HG03103 (cell line): ENCODE results near the gene NECAB3.
"Not testable (repeated sequence)": the region's sequence is repeated elsewhere in the genome, so short reads cannot be mapped to it uniquely, and the experiment has no call there.

Experiments used
- ATAC-seq: cut with Tn5 transposase; IDR thresholded peaks from one replicate; pipeline ENCODE4 v1.9.1; 2021; ENCODE audit warnings: low read depth; ENCODE audit not compliant: unreplicated experiment

Gene NECAB3

GRCh38 chr20:33698966-33699365 is 24.7 kb upstream of the NECAB3 start:
- ATAC-seq: not testable (repeated sequence)

DNA sequence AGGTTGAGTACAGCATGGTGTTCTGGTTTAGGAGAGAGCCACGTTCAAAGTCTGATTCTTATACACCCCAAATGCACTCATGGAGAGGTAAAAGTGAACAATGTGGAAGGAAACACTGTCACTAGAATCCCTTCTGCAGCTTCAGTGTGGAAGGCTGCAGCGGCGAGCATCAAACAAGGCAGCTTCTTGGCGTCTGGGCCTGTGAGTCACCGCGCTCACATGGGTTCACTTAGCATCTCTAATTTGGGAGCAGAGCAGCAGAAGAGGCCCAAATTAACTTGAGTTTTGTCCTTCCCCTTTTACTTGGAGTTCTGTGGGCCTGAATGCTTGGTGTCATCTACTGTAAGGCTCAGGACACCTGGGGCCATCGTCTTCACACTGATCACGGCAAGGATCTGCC is 22.9 kb upstream of the NECAB3 start:
- no peak for ATAC-seq

DNA sequence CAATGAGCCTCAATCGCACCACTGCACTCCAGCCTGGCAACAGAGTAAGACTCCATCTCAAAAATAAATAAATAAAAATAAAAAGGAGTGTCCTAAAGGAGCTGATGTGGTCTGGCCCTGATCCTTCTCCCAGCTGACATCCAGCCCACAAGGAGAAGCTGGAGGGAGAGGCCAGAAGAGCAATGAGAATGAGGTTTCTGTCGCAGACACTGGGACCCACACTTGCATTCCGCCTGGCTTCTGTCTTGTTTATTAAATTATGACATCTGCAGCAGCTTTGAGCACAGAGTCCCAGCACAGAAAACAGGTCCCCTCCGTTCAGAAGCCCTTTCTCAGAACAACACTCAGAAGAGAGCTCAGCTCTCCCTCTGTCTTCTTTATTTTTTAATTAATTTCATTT is 22.2 kb upstream of the NECAB3 start:
- no peak for ATAC-seq

DNA sequence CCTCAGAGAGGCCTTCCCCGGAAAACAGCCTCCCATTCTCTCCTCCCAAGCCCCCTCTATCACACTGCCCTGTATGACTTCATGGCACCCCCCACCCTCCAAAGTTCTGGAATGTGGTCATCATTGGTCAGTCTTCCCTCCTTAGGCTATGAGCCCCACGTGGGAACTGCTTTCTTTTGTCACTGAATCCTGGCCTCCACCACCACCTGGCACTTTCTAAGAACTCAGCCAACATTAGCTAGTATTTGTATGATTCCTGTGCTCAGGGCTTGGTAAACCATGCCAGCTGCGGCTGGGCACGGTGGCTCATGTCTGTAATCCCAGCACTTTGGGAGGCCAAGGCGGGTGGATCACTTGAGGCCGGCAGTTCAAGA is 20.4 kb upstream of the NECAB3 start:
- ATAC-seq: no peak

DNA sequence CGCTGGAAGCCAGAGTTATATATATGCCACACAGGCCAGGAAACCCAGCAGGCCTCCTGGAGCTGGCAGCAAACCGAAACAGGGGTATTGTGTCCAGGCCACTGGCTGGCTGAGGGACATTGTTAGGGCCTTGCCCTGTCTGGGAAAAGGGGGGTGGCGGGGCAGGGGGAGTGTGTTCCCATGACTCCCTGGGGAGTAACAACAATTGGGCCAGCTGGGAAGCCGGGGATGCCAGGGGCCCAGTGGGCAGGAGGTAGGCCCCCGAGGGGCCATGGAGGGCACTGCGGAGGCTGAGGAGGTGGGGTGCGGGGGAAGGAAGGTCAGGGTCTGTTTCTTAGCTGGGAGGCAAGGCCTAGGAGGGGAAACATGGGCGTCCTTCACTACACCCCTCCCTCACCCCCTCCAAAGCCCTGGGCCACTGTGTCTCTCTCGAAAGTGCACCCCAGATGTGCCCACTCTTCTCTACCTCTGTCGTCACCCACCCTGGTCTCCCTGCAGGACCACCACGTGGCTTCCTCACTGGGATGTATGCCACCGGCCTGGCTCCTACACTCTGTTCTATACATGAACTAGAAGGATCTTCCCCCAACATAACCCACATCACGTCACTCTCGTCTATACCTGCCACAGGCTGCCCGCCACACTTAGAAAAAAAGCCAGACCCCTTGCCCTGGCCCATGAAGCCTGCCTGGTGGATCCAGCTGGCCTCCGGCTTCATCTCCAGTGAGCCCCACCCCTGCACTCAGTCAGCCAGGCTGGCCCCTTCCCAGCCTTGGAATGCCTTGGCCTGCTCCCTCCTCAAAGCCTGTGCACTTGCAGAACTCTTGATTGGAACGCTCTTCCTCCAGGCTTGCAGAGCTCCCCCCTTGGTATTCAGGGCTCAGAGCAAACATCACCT is 19.8 kb upstream of the NECAB3 start:
- no peak for ATAC-seq

DNA sequence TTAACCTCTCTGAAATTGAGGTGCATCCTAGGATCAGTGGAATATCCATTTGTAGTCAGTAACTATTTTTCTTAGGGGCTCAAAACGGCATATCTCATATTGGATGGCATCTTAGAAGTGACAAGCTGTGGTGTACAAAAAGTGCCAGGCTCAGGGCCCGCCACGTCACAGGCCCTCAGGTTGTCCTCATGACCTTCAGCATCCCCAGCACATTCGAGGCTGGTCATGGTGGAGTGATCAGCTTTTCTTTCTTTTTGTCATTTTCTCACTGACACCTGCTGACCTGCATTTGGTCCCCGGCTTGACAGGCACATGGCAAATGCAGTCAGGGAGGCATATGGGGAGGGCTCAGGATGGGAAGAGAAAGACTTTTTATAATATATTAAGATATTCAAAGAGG is 19.1 kb upstream of the NECAB3 start:
- no peak for ATAC-seq

- no peak for ATAC-seq
Measured at GRCh38 chr20:33689973-33690372, 15.7 kb upstream of the NECAB3 start.

GRCh38 chr20:33689493-33689892 is 15.3 kb upstream of the NECAB3 start:
- no peak for ATAC-seq

GRCh38 chr20:33688938-33689424 is 14.8 kb upstream of the NECAB3 start:
- no peak for ATAC-seq

- no peak for ATAC-seq
Measured at GRCh38 chr20:33687993-33688937, 14.0 kb upstream of the NECAB3 start.

- no peak for ATAC-seq
Measured at GRCh38 chr20:33687370-33687915, 13.2 kb upstream of the NECAB3 start.

DNA sequence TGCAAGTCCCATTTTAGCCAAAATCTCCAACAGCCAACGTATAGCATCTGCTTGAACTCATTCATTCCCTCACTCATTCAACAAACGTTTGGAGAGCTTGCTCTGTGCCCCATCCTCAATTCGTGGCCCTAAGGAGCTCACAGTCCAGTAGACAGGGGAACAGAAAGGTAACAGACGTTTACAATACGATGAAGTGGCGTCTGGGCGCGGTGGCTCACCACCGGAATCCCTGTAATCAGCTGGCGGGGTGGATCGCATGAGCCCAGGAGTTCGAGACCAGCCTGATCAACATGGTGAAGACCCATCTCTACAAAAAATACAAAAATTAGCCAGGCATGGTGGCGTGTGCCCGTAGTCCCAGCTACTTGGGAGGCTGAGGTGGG is 12.7 kb upstream of the NECAB3 start:
- ATAC-seq: no peak

- ATAC-seq: peak; percentile 63
Measured at GRCh38 chr20:33686100-33686983, 12.1 kb upstream of the NECAB3 start, which contains the start of gene E2F1. Gene E2F1 (minus strand): TSS chr20:33686385. CDS start chr20:33686264, 121 bp downstream.

- ATAC-seq: peak; percentile 27
Measured at GRCh38 chr20:33685328-33686099, 11.3 kb upstream of the NECAB3 start.

- no peak for ATAC-seq
Measured at GRCh38 chr20:33684533-33685327, 10.5 kb upstream of the NECAB3 start.

DNA sequence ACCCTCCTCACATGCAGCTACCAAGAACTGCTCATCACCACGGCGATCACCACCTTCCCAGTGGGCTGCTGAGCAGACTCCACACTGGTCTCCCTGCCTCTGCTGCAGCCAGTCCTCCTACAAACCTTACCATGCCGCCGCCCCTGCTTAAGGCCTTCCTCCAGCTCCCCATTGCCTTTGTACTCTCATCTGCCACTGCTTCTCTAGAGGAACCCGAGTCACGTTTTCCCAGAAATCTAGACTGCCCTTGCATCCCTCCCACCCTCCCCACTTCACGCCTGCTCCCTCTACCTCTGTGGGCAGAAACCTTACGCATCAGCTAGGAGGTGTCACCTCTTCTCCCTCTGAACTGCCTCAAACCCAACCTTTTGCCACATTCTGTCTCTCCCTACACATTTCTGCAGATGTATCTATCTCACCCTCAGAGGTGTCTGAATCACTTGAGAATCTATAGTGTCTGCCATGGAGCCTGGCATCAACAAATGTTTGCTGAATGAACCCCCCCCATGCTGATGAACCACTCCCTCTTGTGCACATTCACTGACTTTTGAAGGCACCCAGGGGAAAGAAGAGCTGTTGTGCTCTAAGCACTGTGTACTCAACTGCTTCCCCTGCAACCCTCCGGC is 7.6 kb upstream of the NECAB3 start:
- no peak for ATAC-seq

DNA sequence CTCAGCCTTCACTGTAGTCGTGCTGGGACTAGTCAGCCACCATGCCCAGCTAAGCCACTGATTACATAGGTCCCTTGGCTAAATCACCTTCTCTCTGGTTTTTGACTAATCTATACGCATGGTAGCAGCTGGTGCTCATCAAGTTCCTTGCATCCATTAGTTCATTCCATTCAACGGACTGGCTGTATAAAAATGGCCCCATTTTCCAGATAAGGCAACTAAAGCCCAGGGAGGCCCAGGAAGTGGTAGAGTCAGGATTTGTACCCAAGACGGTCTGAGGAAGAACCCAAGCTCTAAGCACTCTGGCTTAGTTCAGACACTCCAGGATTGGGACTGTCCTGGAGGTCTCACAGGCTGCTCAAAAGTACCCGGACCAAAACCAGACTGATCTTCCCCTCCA is 7.1 kb upstream of the NECAB3 start:
- ATAC-seq: no peak

DNA sequence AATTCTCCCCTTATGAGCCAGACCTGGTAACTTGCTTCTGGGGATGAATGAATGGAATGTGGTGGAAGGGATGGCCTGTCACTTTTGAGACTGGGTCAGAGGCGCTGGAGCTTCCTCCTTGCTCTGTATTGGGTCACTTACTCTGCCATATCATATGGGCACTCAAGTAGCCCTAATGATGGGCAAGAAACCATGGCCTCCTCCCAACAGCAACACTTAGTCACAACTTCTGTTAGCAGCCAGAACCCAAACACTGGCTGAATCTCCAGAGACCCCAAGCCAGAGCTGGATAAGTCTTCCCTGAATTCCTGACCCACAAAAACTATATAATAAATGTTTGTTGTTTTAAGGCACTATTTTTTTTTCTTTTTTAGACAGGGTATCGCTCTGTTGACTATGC is 6.5 kb upstream of the NECAB3 start:
- no peak for ATAC-seq
